Transverse colon (tissue), 4 donors: ENCODE data around the gene LRRC36. TPM values are rescaled to one million over a fixed set of nuclear protein-coding genes. Genes with fewer than 3 reads are reported as not detected.

Experiments
- DNase-seq: peaks from one replicate; pipeline ENCODE4 v3.0.0-alpha.2; 2019
- H3K27ac ChIP-seq, 4 donors: fragments of 200-600 bp; sonication (generic); 2 replicates each; pipeline ENCODE4 v1.5.1; 2016 to 2018; ENCODE audit warnings: inconsistent platforms in 4 of 4
- H3K27me3 ChIP-seq: fragments of 200-600 bp; sonication (generic); 2 replicates; pipeline ENCODE4 v1.5.1; 2017; ENCODE audit warnings: inconsistent platforms
- H3K36me3 ChIP-seq, 4 donors: fragments of 200-600 bp; sonication (generic); 2 replicates each; pipeline ENCODE4 v1.5.1; 2017 to 2019; ENCODE audit warnings: inconsistent platforms in 4 of 4
- H3K4me1 ChIP-seq, 4 donors: fragments of 200-600 bp; sonication (generic); 2 replicates each; pipeline ENCODE4 v1.5.1; 2017 to 2020; ENCODE audit warnings: inconsistent platforms in 4 of 4
- H3K4me3 ChIP-seq, 4 donors: fragments of 200-600 bp; sonication (generic); 1 replicate in 1 of 4; 2 replicates in 3 of 4; pipeline versions ENCODE4 v1.5.1 to v1.6.1; 2017 to 2019; ENCODE audit warnings: inconsistent platforms in 4 of 4
- H3K9me3 ChIP-seq, 2 donors: fragments of 200-600 bp; sonication (generic); 2 replicates each; pipeline ENCODE4 v1.5.1; 2017 to 2019; ENCODE audit warnings: inconsistent platforms in 2 of 2
- EP300 ChIP-seq: sonication (generic); formaldehyde crosslinking; IDR thresholded peaks from one replicate; pipeline ENCODE4 v1.6.1; 2017; ENCODE audit warnings: antibody characterized with exemption, low read depth
- POLR2A ChIP-seq: fragments of 450-650 bp; IDR thresholded peaks from one replicate; pipeline ENCODE4 v1.6.1; 2016; ENCODE audit warnings: antibody characterized with exemption, mild to moderate bottlenecking, moderate library complexity
- POLR2AphosphoS5 ChIP-seq, 3 donors: sonication (generic); formaldehyde crosslinking; IDR thresholded peaks; one replicate each; pipeline ENCODE4 v1.6.1; 2016; ENCODE audit warnings: antibody characterized with exemption in 3 of 3
- WGBS, 2 donors: methylation state at CpG; one replicate each; pipeline ENCODE4 v1.1.5; 2018; ENCODE audit warnings: low coverage in 1 of 2; 5-methylcytosine and 5-hydroxymethylcytosine counted together
- in situ Hi-C, 4 donors: fragments of 200-750 bp; cut with MboI; loops; one replicate each; pipeline versions ENCODE4 v1.15.0 to v1.15.1; 2017; ENCODE audit warnings: low sequenced_read_pairs in 3 of 4, low pct_ligation_motif_present in 1 of 4, low pct_unique_long_range_greater_than_20kb in 1 of 4
- intact Hi-C: fragments of 100-400 bp; cut with DNase I; formaldehyde crosslinking; loops from one replicate; pipeline ENCODE4 v1.15.1; 2023; ENCODE audit warnings: low total_unique reads
- total RNA-seq, 4 donors: library from RNA; depleted of rRNA; stranded (reverse); fragments of >200 nt; gene quantifications; one replicate each; pipeline ENCODE4 v1.1.0, GENCODE V29; 2016
- TF ChIP-seq, protein P1 (sequence below), 5 experiments: fragments of 200-600 bp in 3 of 5; fragments of 450-650 bp in 2 of 5; sonication (generic) in 3 of 5; IDR thresholded peaks; 1 replicate in 2 of 5; 2 replicates in 3 of 5; pipeline ENCODE4 v1.5.1; 2016 to 2017; ENCODE audit warnings: antibody characterized with exemption in 5 of 5, inconsistent platforms in 3 of 5, mild to moderate bottlenecking in 2 of 5, moderate library complexity in 1 of 5

Gene LRRC36, protein sequence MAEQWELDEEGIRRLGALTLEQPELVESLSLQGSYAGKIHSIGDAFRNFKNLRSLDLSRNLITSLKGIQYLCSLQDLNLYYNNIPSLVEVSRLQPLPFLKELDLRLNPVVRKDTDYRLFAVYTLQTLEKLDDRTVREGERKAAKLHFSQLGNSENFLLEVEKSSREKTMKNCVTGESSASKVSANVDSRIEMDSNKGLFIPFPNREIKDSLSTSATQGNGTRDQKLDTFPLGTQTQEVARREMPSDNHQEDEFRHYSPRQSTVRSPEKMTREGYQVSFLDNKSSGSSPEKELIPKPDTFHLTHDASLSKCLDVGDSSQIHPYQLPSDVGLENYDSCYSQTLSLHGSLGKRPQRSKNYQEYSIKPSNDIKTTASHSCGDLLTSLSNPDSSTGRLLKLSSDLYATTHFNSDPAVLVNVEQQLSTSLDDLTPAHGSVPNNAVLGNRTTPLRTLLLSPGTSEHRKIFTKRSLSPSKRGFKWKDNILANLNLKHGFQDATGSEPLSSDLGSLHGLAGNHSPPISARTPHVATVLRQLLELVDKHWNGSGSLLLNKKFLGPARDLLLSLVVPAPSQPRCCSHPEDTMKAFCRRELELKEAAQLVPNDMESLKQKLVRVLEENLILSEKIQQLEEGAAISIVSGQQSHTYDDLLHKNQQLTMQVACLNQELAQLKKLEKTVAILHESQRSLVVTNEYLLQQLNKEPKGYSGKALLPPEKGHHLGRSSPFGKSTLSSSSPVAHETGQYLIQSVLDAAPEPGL
- total RNA-seq, result under 1 TPM in 1 of 4 donors, not detected in 3; 0.79 TPM

DNA sequence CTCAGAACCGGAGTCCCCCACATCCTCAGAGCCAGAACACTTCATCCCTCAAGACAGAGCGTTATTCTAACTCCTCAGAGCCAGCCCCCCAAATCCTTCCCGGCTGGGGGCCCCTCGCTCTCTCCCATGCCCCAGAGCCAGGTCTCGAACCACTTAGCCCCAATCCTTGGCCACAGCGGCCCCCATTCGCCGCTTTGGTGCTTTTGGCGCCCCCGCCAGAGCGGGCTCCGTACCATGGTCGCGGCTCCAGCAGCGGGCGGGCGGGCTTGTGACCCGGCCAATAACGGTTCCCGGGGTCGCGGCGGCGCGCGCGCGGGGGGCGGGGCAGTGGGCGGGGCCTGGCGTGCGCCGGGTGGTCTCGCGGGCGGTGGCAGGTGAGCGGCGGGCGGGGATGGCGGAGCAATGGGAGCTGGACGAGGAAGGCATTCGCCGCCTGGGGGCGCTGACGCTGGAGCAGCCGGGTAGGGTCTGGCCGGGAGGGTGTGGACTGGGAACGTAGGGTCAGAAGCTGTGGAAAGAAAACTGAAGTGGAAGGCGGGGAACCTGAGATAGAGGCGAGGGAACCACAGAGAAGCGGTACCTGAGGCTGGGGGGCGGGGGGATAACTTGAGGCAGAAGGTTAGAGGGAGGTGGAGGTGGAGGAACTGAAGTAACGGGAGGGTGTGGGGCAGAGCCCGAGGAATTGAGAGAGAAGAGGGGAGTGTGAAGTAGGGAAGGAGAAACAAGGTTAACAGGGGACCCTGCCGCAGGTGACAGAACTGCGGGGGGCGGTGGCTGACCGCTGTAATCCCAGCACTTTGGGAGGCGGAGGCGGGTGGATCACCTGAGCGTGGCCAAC is at the start of gene LRRC36, which contains the start of gene KCTD19:
LRRC36 (plus strand) TSS at position 344 of the 838 bp plus-strand sequence; CDS start at position 392, 48 bp downstream.
KCTD19 (minus strand) TSS at position 270 of the 838 bp plus-strand sequence; CDS start at position 236, 34 bp downstream.
- in situ Hi-C loops, result no loop called here
- no peak for TF ChIP-seq EP300
- TF ChIP-seq, protein P1, sequence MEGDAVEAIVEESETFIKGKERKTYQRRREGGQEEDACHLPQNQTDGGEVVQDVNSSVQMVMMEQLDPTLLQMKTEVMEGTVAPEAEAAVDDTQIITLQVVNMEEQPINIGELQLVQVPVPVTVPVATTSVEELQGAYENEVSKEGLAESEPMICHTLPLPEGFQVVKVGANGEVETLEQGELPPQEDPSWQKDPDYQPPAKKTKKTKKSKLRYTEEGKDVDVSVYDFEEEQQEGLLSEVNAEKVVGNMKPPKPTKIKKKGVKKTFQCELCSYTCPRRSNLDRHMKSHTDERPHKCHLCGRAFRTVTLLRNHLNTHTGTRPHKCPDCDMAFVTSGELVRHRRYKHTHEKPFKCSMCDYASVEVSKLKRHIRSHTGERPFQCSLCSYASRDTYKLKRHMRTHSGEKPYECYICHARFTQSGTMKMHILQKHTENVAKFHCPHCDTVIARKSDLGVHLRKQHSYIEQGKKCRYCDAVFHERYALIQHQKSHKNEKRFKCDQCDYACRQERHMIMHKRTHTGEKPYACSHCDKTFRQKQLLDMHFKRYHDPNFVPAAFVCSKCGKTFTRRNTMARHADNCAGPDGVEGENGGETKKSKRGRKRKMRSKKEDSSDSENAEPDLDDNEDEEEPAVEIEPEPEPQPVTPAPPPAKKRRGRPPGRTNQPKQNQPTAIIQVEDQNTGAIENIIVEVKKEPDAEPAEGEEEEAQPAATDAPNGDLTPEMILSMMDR (IDR thresholded peaks at IDR 0.05), result peak; percentile 35 to 51 (median 49)

DNA sequence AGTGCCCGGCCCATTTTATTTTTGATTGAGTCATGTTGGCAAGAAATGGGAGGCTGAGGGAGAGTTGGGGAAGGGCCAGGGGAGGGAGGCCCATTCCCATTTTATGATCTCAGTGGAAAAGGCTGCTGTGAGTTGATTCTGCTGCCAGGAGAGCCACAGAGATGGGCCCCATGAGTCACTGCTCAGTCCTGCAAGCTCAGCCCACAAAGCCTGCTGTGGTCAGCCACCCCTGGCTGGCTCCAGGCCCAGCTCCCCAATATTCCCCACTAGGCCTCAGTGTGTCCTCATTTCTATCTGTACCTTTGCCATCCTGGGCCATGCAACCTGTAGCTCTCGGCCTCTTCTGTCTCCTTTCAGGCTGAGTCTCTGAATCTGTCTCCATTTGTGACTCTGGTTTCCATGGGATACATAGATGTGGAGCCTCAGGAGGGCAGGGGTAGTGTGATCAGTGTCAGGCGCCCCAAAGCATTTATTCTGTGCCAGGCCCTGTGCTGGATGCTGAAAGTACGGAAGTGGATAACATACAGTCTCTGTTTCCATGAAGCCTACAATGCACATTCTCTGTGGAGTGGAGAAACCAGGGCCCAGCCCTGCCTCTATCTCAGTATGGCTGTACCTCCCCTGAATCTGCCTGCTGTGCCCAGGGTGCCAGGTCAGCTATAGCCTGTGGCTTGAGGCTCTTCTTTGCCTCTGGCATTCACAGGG is 49.2 kb upstream of the LRRC36 start:
- intact Hi-C loops (no loop called here), in situ Hi-C loops (loop anchor here in 1 of 4 donors (25.0 kb wide), 1 partner anchor 110 kb away; the partner anchor contains the start of gene TPPP3)
- Histone ChIP-seq H3K4me1 (peaks cover 0 to 23% (median 21%) of the 10 kb centered on the region in 4 donors), H3K27ac (peak overlapping the region; percentile 52 to 78 (median 66)), H3K27me3 (no peaks in the 10 kb centered on the region), H3K36me3 (no peaks in the 10 kb centered on the region), H3K4me3 (no peak overlapping the region), H3K9me3 (no peaks in the 10 kb centered on the region)
- WGBS, 2 donors, result 64 to 85% methylated on average over 2 to 4 of the region's 4 CpGs
- TF ChIP-seq EP300, result no peak
- DNase-seq, result peak; percentile 26

More for the DNA sequence above, at the start of gene LRRC36, which contains the start of gene KCTD19:
- intact Hi-C loops, result no loop called here
- Histone ChIP-seq H3K27me3 (peaks cover 43% of the 10 kb centered on the region), H3K4me1 (peaks cover 0 to 12% (median 8%) of the 10 kb centered on the region in 4 donors), H3K4me3 (peak within 1 kb of the TSS; percentile 28 to 58 (median 39)), H3K36me3 (no peaks in the 10 kb centered on the region), H3K27ac (no peak within 1 kb of the TSS), H3K9me3 (no peaks in the 10 kb centered on the region)
- DNase-seq, result peak; percentile 85
- 12 to 48% methylated on average over 9 to 45 of the region's 61 CpGs for WGBS, 2 donors

DNA sequence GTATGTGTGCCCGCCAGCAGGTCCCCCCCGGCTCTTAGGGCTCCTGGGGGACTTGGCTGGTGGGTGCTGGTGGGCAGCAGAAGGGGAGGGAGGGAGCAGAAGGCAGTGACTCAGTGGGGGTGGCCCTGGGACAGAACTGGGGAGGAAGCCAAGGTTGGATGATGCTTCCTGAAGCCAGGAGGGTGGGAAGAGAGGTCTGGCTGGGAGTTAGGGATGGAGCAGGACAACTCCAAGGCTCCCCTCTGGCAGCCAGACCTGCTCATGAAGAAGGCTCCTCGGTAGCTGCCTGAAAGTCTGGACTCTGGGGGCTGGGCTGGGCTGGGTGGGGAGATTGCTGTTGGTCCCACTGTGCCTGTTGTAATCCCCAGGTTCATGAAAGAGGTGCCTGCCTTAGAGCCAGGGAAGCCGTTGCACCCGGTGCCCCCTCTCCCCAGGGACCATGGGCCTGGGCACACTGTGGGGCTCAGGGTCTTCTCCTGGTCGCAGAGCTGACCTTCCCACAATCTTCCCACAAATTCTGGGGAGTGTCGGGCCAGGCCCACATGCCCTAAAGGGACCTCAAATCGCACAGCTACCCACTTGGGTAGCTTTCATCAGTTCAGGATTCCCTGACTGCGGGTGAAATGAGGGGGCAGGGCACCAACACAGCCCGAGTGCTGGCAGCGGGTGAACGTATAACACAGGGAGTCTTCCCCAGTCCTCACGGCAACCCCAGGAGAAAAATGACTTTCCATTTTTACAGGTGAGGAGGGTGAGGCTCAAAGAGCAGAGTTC is 48.4 kb upstream of the LRRC36 start:
- DNase-seq, result no peak
- WGBS, 2 donors, result 42% methylated on average over 13 of the region's 13 CpGs; no CpG with 5 or more reads in 1 of the 2 donors

More for the DNA sequence above, 48.4 kb upstream of the LRRC36 start:
- no peaks in the 10 kb centered on the region for H3K27me3 ChIP-seq
- H3K36me3 ChIP-seq, result no peaks in the 10 kb centered on the region
- intact Hi-C loops (no loop called here), in situ Hi-C loops (loop anchor here in 1 of 4 donors (25.0 kb wide), 1 partner anchor 109 kb away; the partner anchor contains the start of gene TPPP3)
- H3K4me1 ChIP-seq, result peaks cover 0 to 23% (median 21%) of the 10 kb centered on the region in 4 donors
- H3K9me3 ChIP-seq, result no peaks in the 10 kb centered on the region
- TF ChIP-seq POLR2AphosphoS5 (IDR thresholded peaks at IDR 0.05) (no peak), POLR2A (no peak), EP300 (no peak)
- TF ChIP-seq, protein P1 (IDR thresholded peaks at IDR 0.05), result no peak
- peak overlapping the region; percentile 52 to 78 (median 66) for H3K27ac ChIP-seq
- H3K4me3 ChIP-seq, result peak overlapping the region; percentile 52 to 78 (median 58)
